Fibroblast of lung (primary cell): ENCODE measurements around the gene UBE2J2. TPM values are rescaled to one million over a fixed set of nuclear protein-coding genes. Genes with fewer than 3 reads are reported as not detected.
A peak's percentile ranks its signal among the peaks of the same experiment; 100 is the strongest.

Experiments
- DNase-seq, 2 donors: peaks; one replicate each; pipeline versions ENCODE4 v3.0.0 to v3.0.0-alpha.2; 2010; ENCODE audit warnings: low read depth in 2 of 2
- H2AFZ ChIP-seq: 2 replicates; pipeline ENCODE4 v1.5.1; 2012; ENCODE audit warnings: low read length, control low read depth, inconsistent platforms
- H3K27ac ChIP-seq: 2 replicates; pipeline ENCODE4 v1.5.1; 2011; ENCODE audit warnings: low read length, control low read depth; ENCODE audit not compliant: insufficient read depth
- H3K27me3 ChIP-seq: 2 replicates; pipeline ENCODE4 v1.5.1; 2011; ENCODE audit warnings: mild to moderate bottlenecking, low read length; ENCODE audit not compliant: control insufficient read depth, insufficient read depth
- H3K36me3 ChIP-seq: 2 replicates; pipeline ENCODE4 v1.5.1; 2011; ENCODE audit warnings: low read length; ENCODE audit not compliant: control insufficient read depth, insufficient read depth
- H3K4me1 ChIP-seq: 2 replicates; pipeline ENCODE4 v1.5.1; 2011; ENCODE audit warnings: low read length; ENCODE audit not compliant: control insufficient read depth, insufficient read depth; ENCODE audit errors: extremely low read depth
- H3K4me2 ChIP-seq: 2 replicates; pipeline ENCODE4 v1.5.1; 2011; ENCODE audit warnings: low read length, control low read depth; ENCODE audit not compliant: insufficient read depth; ENCODE audit errors: extremely low read depth
- H3K4me3 ChIP-seq, 4 experiments: fragments of 200-600 bp in 1 of 4; sonication (generic) in 1 of 4; replicated peaks in 1 of 4; 2 replicates each; pipeline ENCODE4 v1.5.1; 2011 to 2016; ENCODE audit warnings: low read length in 4 of 4, low read depth in 3 of 4, mild to moderate bottlenecking in 3 of 4, control low read depth in 2 of 4, inconsistent platforms in 1 of 4, mixed read lengths in 1 of 4; ENCODE audit not compliant: insufficient read depth in 1 of 4; ENCODE audit errors: control extremely low read depth in 1 of 4
- H3K79me2 ChIP-seq: 2 replicates; pipeline ENCODE4 v1.5.1; 2012; ENCODE audit warnings: mild to moderate bottlenecking, low read length, inconsistent platforms; ENCODE audit not compliant: control insufficient read depth, insufficient read depth
- H3K9ac ChIP-seq: 2 replicates; pipeline ENCODE4 v1.5.1; 2011; ENCODE audit warnings: mild to moderate bottlenecking, low read length, control low read depth; ENCODE audit not compliant: insufficient read depth
- H3K9me3 ChIP-seq: 2 replicates; pipeline ENCODE4 v1.5.1; 2012; ENCODE audit warnings: low read depth, low read length; ENCODE audit not compliant: control insufficient read depth, insufficient read depth
- H4K20me1 ChIP-seq: 2 replicates; pipeline ENCODE4 v1.5.1; 2011; ENCODE audit warnings: low read length; ENCODE audit not compliant: control insufficient read depth, insufficient read depth; ENCODE audit errors: extremely low read depth
- CTCF ChIP-seq, 2 donors: IDR thresholded peaks in 1 of 2; conservative IDR thresholded peaks in 1 of 2; 1 replicate in 1 of 2; 2 replicates in 1 of 2; pipeline ENCODE4 v1.5.1; 2011 to 2012; ENCODE audit warnings: low read length in 2 of 2, control low read depth in 1 of 2, inconsistent platforms in 1 of 2, low read depth in 1 of 2, mild to moderate bottlenecking in 1 of 2
- EZH2 ChIP-seq: IDR thresholded peaks from 2 replicates; pipeline ENCODE4 v1.5.1; 2012; ENCODE audit warnings: low read length, control low read depth, mild to moderate bottlenecking; ENCODE audit errors: missing control alignments
- polyA plus RNA-seq, 2 donors: library from polyadenylated mRNA; depleted of rRNA in 1 of 2; stranded (reverse) in 1 of 2; unstranded in 1 of 2; fragments of >200 nt; gene quantifications; 2 replicates each; pipeline ENCODE4 v1.2.1, GENCODE V29; 2011 to 2012; ENCODE audit warnings: missing spikeins in 1 of 2
- total RNA-seq: library from RNA; depleted of rRNA; stranded (reverse); fragments of >200 nt; gene quantifications from 2 replicates; pipeline ENCODE4 v1.2.1, GENCODE V29; 2014

Gene UBE2J2
- total and polyA plus RNA-seq, 2 donors (not counting 1 experiment from before 2014, with no cell fraction given), result 32.3 to 47.2 TPM

- DNase-seq, result peak in 1 of 2 donors; percentile 27
- H3K4me1 ChIP-seq, result peaks cover 10% of the 10 kb centered on the region
Observed at GRCh38 chr1:1232208-1232795, 41.4 kb downstream of the UBE2J2 start, which contains the start of gene B3GALT6. Gene B3GALT6 (plus strand): TSS chr1:1232237. CDS start chr1:1232279, 42 bp downstream.

GRCh38 chr1:1231400-1232207, 42.0 kb downstream of the UBE2J2 start, which contains the start of gene SDF4:
Gene SDF4 (minus strand): TSS chr1:1232001. CDS start chr1:1228772, 3,229 bp downstream.
- peak within 1 kb of the TSS; percentile 96 for H3K9ac ChIP-seq
- H3K27me3 ChIP-seq, result no peaks in the 10 kb centered on the region
- peak within 1 kb of the TSS; percentile 91 for H3K27ac ChIP-seq
- H3K4me3 ChIP-seq, result peak within 1 kb of the TSS; percentile 67 to 86 (median 78)
- DNase-seq, result peak; percentile 95 to 97
- H3K79me2 ChIP-seq, result peaks cover 61% of the 10 kb centered on the region
- no peaks in the 10 kb centered on the region for H4K20me1 ChIP-seq
- peaks cover 23% of the 10 kb centered on the region for H3K36me3 ChIP-seq
- peaks cover 7% of the 10 kb centered on the region for H3K4me1 ChIP-seq
- no peak for TF ChIP-seq CTCF (conservative IDR thresholded peaks at IDR 0.05 in 1 of 2, IDR thresholded peaks at IDR 0.05 in 1 of 2; ENCODE audit: low read depth in 1 of 2, low read length in 2 of 2)
- TF ChIP-seq EZH2, result no peak
- H3K4me2 ChIP-seq, result peak within 1 kb of the TSS; percentile 88
- H2AFZ ChIP-seq, result peak within 1 kb of the TSS; percentile 33
- H3K9me3 ChIP-seq, result no peaks in the 10 kb centered on the region

More at GRCh38 chr1:1232208-1232795, 41.4 kb downstream of the UBE2J2 start, which contains the start of gene B3GALT6:
- TF ChIP-seq EZH2 (no peak), CTCF (conservative IDR thresholded peaks at IDR 0.05 in 1 of 2, IDR thresholded peaks at IDR 0.05 in 1 of 2; ENCODE audit: low read depth in 1 of 2, low read length in 2 of 2) (no peak)
- H3K9me3 ChIP-seq, result no peaks in the 10 kb centered on the region
- peak within 1 kb of the TSS; percentile 67 to 86 (median 78) for H3K4me3 ChIP-seq
- peaks cover 56% of the 10 kb centered on the region for H3K79me2 ChIP-seq
- H3K27me3 ChIP-seq, result no peaks in the 10 kb centered on the region
- peak within 1 kb of the TSS; percentile 88 for H3K4me2 ChIP-seq
- H3K27ac ChIP-seq, result peak within 1 kb of the TSS; percentile 91
- peak within 1 kb of the TSS; percentile 96 for H3K9ac ChIP-seq
- peak within 1 kb of the TSS; percentile 33 for H2AFZ ChIP-seq
- peaks cover 22% of the 10 kb centered on the region for H3K36me3 ChIP-seq
- H4K20me1 ChIP-seq, result no peaks in the 10 kb centered on the region
